HG03097 (cell line): ENCODE results near the gene TK2.
"Not testable (repeated sequence)": the region's sequence is repeated elsewhere in the genome, so short reads cannot be mapped to it uniquely, and the experiment has no call there.

Experiments
- ATAC-seq: cut with Tn5 transposase; IDR thresholded peaks from one replicate; pipeline ENCODE4 v1.9.1; 2021; ENCODE audit not compliant: unreplicated experiment, low FRiP score

The TK2 gene

DNA sequence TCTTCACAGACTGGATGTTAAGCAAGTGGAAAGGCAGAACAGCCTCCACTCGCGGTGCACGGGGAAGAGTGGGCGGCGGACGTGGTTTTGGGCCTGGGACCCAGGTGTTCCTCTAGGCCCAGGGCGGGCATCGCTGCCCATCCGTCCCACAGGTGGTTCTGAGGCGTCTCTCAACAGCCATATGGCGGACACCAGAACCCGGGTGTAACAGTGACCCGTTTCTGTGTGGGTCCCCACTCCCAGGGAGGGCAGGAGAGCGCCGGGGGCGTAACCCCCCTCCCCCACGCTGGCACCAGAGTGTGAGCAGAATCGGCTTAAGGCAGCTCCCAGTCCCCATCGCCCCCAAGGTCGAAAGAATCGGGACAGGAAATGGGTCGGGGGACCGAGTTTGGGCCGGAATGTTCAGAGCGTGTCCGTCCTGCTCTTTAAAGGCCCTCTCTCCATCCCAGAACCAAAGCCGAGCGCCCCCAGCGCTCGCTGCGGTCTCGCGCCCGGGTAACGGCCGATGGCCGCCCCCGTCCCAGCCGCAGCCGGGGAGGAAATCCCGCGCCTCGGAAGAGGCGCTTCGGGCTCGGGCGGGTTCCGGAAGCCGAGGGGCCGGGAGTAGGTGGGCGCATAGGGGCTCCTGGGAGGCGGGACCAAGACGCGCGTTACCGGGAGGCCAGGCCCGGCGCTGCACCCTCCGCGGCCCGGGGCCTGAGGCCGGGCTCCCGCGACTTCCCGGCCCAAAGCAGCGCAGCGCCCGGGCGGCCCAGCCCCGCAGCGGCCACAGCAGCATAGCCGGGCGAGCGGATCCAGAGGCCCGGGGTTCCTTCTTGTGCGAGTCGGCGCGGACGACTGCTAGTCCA, at the start of gene TK2:
Gene TK2, minus strand, starts transcription at position 839 of the 848 bp plus-strand sequence. Its CDS starts 61 bp downstream, at position 778.
- ATAC-seq = no peak

DNA sequence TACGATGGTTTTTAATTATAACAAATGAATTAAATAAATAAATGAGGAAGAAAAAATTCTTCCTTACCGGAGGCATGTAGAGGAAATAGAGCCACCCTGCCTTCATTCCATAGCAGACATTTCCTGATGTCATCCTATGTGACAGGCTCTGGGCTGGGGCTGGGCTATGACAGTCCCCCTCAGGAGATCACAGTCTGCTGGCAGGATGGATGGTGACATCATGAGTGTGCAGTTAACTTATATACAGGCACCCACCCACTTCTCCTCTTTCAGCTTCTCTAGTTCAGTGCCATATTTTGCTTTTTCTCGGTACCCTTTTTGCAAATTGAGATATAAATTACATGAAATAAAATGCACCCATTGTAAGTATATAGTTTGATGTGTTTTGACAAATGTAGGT, 48.2 kb upstream of the TK2 start:
- no peak for ATAC-seq

DNA sequence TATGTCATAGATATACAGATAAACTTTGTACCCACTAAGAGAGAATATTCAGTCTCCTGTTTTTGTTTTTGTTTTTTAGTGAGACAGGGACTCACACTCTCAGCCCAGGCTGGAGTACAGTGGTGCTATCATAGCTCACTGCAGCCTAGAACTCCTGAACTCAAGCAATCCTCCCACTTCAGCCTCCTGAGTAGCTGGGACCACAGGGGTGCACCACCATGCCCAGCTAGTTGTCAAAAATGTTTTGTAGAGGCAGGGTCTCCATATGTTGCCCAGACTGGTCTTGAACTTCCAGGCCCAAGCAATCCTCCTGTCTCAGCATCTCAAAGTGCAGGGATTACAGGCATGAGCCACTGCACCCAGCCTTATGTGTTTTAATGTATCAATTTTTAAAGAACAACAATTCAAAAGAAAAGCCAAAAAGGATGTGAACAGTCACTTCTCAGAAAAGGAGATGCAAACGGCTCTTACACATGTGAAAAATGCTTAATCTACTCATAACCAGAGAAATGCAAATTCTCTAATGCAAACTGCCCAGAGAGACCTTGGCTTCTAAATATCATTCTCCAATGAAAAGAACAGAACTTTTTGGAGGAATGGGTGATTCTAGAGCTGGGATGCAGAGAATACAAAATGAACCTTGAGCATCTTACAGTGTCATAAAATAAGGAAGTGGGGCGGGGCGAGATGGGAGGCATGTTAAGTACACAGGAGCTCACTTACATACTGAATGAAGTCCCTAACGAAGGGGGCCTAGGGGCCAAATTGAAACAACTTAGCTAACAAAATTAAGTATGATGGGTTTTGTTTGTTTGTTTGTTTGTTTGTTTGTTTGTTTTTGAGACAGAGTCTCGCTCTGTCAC, 47.3 kb upstream of the TK2 start:
- ATAC-seq = no peak

DNA sequence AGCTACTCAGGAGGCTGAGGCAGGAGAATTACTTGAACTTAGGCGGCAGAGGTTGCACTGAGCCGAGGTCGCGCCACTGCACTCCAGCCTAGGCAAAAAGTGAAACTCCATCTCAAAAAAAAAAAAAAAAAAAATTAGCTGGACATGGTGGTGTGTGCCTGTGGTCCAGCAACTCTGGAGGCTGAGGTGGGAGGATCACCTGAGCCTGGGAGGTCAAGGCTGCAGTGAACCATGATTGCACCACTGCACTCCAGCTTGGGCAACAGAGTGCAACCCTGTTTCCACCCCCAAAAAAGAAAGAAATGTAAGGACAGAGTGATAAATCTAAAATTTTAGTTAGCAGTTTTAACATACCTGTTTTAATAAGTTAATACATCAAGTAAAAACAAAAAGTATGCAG, 46.6 kb upstream of the TK2 start:
- ATAC-seq = not testable (repeated sequence)

DNA sequence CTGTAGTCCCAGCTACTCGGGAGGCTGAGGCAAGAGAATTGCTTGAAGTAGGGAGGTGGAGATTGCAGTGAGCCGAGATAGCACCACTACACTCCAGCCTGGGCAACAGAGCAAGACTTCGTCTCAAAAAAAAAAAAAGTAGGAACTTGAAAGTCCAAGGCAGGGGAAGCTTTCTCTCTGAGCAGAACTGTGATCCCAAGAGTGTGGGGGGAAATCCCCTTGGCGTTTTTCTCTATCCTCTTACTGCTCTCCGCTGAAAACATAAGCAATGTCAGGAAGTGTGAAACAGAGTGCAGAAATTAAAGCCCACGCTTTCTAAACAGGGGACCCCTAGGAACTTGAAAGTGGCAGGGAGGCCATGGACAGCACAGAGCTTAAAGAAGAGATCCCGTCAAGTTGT, 44.8 kb upstream of the TK2 start:
- ATAC-seq = no peak

DNA sequence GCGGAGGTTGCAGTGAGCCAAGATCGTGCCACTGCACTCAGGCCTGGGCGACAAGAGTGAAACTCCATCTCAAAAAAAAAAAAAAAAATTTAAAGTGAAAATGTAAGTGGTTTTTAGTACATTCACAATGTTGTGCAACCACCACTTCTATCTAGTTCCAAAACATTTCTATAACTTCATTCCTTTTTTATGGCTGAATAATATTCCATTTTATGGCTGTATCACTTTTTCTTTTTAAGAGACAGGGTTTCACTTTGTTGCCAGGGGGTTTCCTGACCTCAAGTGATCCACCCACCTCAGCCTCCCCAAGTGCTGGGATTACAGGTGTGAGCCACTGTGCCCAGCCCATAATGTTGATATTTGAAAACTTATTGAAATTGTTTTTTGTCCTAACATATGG, 42.9 kb upstream of the TK2 start:
- ATAC-seq = no peak

DNA sequence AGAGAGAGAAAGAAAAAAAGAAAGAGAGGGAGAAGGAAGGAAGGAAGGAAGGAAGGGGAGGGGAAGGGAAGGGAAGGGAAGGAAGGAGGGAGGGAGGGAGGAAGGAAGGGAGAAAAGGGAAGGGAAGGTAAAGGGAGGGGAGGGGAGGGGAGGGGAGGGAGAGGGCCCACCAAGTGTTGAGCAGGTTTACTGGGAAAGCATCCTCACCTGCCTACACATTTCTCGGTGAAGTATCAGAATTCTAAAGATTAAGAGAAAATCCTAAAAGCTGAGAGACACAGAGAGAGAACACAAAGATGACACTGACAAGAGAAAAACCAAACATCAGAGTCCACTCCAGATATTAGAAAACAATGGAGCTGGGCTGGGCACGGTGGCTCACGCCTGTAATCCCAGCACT, 42.3 kb upstream of the TK2 start:
- no peak for ATAC-seq

DNA sequence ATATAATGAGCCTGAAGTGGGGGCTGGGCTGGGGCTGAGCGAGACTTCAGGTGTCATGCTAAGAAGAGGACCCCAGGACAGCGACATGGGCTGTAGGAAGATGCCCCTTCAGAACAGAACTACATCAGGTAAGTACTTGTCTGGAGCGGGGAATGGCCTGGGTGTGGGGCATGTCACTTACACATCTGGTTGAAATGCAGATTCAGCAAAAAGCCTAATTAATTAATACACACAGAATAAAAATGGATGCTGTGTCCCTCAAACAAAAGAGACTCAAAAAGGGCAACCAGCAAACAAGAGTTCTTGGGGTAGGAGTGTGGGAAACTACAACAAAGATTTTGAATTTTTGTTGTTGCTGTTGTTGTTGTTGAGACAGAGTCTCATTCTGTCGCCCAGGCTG, 41.1 kb upstream of the TK2 start:
- no peak for ATAC-seq

DNA sequence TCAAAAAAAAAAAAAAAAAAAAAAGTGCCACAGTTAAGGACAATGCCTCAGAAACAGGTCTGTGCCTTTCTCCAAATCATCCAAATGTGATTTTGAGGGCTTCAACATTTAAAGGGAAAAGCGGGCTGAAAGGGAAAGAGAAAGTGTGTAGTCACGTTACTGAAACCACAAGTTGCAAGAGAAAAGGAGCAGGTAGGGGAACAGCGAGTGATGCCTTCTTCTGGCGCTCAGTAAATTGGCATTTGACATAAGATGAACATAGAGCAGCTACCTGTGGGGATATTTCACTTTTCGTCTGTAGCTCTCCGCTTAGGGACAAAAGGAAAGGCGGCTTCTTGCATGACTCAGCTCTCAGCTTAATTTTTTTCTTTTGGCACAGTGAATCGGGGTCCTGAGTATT, 40.4 kb upstream of the TK2 start:
- no peak for ATAC-seq

DNA sequence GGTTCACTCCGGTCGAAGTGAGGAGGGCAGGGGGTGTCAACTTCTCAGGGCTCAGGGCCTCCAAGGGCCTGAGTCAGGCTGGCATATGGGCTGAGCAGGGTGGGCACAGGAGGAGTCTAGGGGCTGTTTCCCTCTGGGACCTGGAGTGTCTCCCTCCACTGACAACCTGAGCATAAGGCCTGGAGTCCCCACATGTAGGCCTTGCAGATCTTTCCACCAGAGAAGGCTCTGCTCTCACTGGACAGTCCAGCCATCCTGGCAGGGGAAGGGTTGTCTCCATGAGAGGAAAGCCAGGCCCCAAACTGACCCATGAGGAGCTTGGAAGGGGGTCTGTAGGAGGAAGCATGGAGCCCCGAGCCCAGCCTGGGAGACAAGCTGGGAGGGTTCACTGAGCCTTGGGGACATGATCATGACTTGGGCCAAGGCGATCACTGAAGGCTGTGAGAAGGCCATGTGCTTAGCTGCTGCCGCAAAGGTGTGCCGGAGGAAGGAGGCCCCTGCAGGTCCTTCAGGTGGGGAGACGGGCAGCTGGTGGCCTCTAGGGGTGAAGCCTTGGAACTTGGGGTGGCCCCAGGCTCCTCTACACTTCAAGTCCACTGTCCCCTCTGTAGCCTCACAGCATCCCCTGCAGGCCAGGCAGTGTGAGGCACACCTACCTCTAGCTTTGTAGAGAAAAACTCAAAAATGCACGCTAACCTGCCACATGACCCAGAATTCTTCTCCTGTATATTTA, 39.2 kb upstream of the TK2 start:
- ATAC-seq = no peak

DNA sequence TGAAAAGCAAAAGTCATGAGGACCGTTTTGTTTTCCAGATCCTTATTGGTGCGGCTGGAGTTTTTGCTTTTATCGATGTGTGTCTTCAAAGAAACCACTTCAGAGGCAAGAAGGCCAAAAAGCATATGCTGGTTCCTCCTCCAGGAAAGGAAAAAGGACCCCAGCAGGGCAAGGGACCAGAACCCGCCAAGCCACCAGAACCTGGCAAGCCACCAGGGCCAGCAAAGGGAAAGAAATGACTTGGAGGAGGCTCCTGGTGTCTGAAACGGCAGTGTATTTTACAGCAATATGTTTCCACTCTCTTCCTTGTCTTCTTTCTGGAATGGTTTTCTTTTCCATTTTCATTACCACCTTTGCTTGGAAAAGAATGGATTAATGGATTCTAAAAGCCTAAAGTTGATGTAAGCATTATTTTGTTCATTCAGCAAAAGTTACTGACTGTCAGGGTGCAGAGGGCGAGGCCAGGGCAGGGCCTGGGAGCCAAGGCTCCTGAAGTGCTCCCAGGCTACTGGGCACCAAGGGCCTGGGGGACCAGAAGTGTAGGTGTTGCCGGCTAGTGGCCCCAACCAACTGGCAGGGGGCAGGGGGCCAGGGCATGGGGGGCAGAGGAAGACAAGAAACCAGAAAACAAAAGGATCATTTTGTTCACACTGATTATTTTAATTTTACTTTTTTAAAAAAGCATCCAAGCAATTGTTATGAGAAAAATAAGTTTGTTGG, 38.1 kb upstream of the TK2 start:
- ATAC-seq = no peak

DNA sequence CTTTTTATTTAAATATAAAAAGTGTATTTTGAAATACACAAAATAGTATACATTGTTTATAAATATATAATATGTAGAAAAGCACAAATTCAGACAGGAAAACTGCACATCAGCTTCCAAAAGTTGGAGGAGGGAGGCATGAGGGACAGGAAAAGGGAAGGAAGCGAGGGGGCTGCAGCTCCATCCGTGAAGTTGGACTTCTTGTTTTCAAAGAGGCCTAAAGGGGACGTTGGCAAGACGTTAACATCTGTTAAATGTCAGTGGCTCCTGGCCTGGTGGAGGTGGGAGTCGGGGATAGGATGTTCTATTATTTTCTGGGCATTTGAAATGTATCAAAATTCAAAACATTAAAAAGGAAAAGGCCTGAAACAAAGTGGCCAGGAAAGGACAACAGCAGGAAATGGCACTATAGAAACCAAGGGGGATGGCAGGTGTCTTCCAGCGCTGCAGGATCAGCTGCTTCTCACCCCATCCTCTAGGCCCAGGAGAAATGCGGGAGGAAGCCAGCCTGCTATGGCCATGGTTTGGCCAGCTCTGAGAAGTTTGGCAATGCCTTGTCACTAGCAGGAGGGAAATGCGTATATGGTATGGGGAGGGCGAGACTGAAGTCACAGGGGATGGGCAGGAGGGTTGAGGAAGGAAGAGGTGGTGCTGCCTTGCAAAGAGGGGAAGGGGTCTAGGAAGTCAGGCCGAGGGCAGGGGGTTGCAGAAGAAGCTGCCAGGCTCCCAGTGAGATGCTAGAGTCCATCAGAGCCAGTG, 35.7 kb upstream of the TK2 start:
- ATAC-seq = no peak

DNA sequence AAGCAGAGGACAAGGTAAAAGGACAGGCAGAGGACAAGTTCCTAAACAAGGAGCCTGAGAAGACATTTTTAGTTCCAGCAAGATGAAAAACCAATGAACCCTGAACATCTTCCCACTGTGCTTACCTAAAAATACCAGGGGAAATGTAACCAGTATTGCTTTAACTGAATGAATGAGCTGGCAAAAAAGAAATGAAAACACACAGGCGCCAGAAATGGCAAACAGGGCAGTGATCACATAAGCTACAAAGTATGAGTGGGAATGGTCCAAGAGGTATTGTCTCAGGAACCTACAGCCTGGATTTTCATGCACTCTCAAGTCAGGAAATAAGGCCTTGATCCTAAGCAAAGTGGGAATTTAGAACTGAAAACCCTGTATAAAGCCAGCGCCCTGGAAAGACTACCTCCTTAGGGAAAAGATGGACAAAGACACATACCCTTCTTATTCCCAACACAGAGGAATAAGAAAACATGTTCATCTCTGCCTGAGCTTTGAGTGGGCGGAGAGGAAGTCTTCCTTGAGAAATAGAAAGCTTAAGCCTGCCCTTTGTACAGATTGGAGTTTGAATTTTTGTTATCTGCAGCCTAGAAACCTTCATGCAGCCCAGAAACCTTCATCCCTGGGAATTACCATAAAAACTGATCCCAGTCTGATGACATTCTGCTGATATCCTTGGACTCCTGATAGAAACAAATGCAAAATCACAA, 31.5 kb upstream of the TK2 start:
- no peak for ATAC-seq

DNA sequence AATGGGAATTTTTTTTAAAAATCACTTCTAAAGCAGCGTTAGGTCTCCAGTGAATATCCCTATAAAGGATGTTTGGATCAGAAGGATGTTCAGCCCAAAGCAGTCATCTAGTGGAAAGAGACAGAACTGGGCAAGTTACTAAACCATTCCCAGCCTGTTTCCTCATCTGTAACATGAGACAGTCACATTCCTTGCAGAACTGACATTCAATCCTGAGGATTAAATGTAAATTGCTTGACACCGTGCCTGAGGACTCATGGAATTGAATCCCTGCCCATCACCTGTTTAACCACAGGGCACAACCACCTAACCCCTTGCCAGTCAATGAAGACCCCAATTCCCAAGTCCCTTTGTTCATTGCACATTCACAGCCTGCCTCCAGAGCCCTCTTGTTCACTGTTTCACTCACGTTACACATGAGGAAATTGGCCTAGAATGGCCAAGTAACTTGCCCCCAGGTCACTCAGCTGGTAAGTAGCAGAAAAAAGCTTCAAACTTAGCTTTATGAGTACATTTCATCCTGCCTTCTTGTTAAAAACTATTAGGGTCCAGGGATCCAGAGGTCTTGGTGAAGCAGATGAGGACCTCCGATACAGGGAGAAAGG, 30.8 kb upstream of the TK2 start:
- ATAC-seq = no peak

DNA sequence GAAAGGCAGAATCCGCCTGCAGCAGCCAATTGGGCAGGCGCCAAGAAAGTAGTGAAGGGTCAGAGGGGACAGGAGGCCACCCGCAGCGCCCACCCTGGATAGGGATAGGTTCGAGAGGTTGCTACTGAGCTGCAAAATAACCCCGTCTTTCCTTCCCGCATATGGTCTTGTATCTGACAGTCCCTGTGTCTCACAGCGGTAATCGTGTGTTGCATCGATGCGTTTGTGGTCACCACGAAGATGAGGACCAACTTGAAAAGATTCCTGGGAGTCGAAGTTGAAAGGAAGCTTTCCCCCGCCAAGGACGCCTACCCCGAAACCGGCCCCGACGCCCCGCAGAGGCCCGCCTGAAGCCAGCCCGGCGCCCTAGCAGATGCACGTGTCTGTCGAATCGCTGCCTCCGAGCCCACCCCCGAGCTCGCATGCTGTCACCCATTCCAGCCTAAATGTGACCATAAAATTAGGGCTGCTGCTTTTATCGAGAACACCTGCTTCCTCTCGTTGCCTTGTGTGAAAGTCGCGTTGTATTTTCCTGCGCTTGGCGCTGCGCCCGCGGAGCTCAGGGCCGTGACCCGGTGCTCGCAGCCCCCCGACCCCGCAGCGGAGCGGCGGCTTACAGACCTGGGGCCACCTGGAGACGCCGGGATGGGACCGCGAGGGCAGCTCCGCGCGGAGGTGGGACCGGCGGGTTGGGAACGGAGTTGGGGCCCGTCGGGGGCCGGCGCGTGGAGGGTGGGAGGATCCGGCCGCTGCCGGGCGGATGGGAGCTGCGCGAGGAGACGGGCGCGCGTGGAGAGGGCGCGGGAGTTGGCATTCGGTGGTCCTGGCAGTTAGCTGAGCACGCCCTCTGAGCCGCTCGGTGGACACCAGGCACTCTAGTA, 29.0 kb upstream of the TK2 start, which contains the start of gene CMTM2:
Gene CMTM2, plus strand, starts transcription at position 813 of the 881 bp plus-strand sequence. CDS start 145 bp downstream, outside the sequence.
- ATAC-seq = no peak

DNA sequence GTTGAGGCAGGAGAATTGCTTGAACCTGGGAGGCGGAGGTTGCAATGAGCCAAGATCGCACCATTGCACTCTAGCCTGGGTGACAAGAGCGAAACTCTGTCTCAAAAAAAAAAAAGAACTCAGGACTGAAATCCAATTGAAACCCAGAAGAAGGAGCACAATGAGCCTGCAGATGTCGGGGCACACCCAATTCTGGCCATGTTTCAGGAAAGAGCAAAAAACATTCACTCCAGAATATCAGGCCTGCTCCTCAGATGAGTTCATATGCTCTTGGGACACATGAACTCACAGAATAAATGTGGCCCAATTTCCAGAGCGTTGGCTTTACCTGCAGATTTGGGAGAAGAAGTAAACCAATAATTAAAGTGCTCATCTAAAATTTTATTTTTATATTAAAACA, 26.4 kb upstream of the TK2 start:
- no peak for ATAC-seq

DNA sequence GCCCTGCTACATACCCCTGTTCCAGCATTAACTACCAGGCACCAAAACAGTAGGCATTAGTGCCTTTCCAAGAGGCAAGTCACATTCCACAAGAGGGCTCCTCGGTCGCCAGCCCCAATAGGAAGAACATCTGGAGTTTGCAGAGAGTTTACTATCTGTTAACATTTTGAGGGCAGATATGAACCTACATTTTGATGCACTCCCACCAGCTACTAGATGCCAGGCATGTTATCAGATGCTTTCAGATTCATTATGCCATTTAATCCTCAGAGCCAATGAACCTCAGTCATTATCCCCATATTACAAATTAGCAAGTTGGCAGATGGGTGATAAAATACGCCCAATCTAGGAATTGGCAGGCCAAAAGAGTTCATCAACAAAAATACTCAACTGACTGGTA, 25.1 kb upstream of the TK2 start:
- no peak for ATAC-seq

DNA sequence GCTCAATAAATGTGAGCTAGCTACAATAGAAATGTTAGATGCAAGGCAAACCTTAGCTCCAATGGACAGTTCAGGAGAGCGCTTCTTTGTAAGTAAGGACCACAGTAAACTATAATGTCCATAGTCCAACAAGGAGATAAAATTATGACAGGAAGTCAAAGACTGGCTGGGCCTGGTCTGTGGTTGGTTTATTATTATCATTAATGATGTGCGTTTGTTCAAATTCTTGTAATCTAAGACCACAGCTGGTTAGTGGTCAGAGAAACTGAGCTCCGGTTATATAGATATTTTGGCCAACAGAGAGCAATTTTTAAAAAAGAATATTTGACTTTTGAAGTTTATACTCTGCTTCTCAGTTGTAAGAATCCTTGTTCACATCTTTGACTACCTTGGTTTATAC, 24.6 kb upstream of the TK2 start:
- no peak for ATAC-seq
